SK-N-SH treated with all-trans-retinoic acid at 6 μM for 48 hours (cell line): Measurements from ENCODE around the gene PCDHGB5.
A peak's percentile ranks its signal among the peaks of the same experiment; 100 is the strongest.

Source experiments
- ATAC-seq: fragments of 200-7000 bp; cut with Tn5 transposase; 3 replicates; pipeline ENCODE4 v1.9.1; 2020; ENCODE audit warnings: mild to moderate bottlenecking, moderate library complexity
- BACH2 ChIP-seq: fragments of 250-450 bp; sonication (Bioruptor Pico); IDR thresholded peaks from 2 replicates; pipeline ENCODE4 v1.9.0; 2021; ENCODE audit warnings: mild to moderate bottlenecking, borderline replicate concordance
- CREB5 ChIP-seq: fragments of 250-450 bp; sonication (Bioruptor Pico); IDR thresholded peaks from 2 replicates; pipeline ENCODE4 v1.5.1; 2020; ENCODE audit warnings: low read depth, mild to moderate bottlenecking, moderate library complexity
- CSDC2 ChIP-seq: fragments of 250-450 bp; sonication (Bioruptor Pico); IDR thresholded peaks from 2 replicates; pipeline ENCODE4 v1.5.0; 2020; ENCODE audit warnings: mild to moderate bottlenecking, moderate library complexity
- CSRNP3 ChIP-seq: fragments of 250-450 bp; sonication (Bioruptor Pico); IDR thresholded peaks from 2 replicates; pipeline ENCODE4 v1.5.1; 2021; ENCODE audit warnings: mild to moderate bottlenecking, moderate library complexity
- ESRRG ChIP-seq: fragments of 250-450 bp; sonication (Bioruptor Pico); IDR thresholded peaks from 2 replicates; pipeline ENCODE4 v1.6.1; 2021; ENCODE audit warnings: mild to moderate bottlenecking
- GLIS3 ChIP-seq: fragments of 250-450 bp; sonication (Bioruptor Pico); IDR thresholded peaks from 2 replicates; pipeline ENCODE4 v1.5.0; 2020; ENCODE audit warnings: mild to moderate bottlenecking, moderate library complexity
- ISL1 ChIP-seq: fragments of 250-450 bp; sonication (Bioruptor Pico); IDR thresholded peaks from 2 replicates; pipeline ENCODE4 v2.1.2; 2022; ENCODE audit warnings: mild to moderate bottlenecking, moderate library complexity
- OSR1 ChIP-seq: fragments of 250-450 bp; sonication (Bioruptor Pico); IDR thresholded peaks from 2 replicates; pipeline ENCODE4 v1.8.0; 2022; ENCODE audit warnings: moderate library complexity, mild to moderate bottlenecking, inconsistent platforms
- PATZ1 ChIP-seq: fragments of 250-450 bp; sonication (Bioruptor Pico); IDR thresholded peaks from 2 replicates; pipeline ENCODE4 v1.8.0; 2020; ENCODE audit warnings: mild to moderate bottlenecking, moderate library complexity, borderline replicate concordance
- POU6F1 ChIP-seq: fragments of 250-450 bp; sonication (Bioruptor Pico); IDR thresholded peaks from 2 replicates; pipeline ENCODE4 v1.8.0; 2021; ENCODE audit warnings: low read depth, mild to moderate bottlenecking, moderate library complexity, borderline replicate concordance
- PPARA ChIP-seq: fragments of 250-450 bp; sonication (Bioruptor Pico); IDR thresholded peaks from 2 replicates; pipeline ENCODE4 v1.5.0; 2020; ENCODE audit warnings: mild to moderate bottlenecking, borderline replicate concordance
- RARB ChIP-seq: fragments of 250-450 bp; sonication (Bioruptor Pico); IDR thresholded peaks from 2 replicates; pipeline ENCODE4 v1.8.0; 2021; ENCODE audit warnings: mild to moderate bottlenecking, moderate library complexity
- TCF4 ChIP-seq: fragments of 250-450 bp; sonication (Bioruptor Pico); IDR thresholded peaks from 2 replicates; pipeline ENCODE4 v1.8.0; 2021; ENCODE audit warnings: mild to moderate bottlenecking, moderate library complexity, borderline replicate concordance
- TOX ChIP-seq: fragments of 250-450 bp; sonication (Bioruptor Pico); IDR thresholded peaks from 2 replicates; pipeline ENCODE4 v1.8.0; 2021; ENCODE audit warnings: mild to moderate bottlenecking, moderate library complexity, borderline replicate concordance
- TSHZ2 ChIP-seq: fragments of 250-450 bp; sonication (Bioruptor Pico); IDR thresholded peaks from 2 replicates; pipeline ENCODE4 v1.5.0; 2020; ENCODE audit warnings: mild to moderate bottlenecking, moderate library complexity
- ZC3H10 ChIP-seq: fragments of 250-450 bp; sonication (Bioruptor Pico); IDR thresholded peaks from 2 replicates; pipeline ENCODE4 v1.5.1; 2021; ENCODE audit warnings: mild to moderate bottlenecking, moderate library complexity
- ZFP30 ChIP-seq: fragments of 450-650 bp; formaldehyde crosslinking; IDR thresholded peaks from 2 replicates; pipeline ENCODE4 v1.5.0; 2022; ENCODE audit warnings: mild to moderate bottlenecking, moderate library complexity
- ZNF565 ChIP-seq: fragments of 450-650 bp; formaldehyde crosslinking; conservative IDR thresholded peaks from 2 replicates; pipeline ENCODE4 v1.5.0; 2020; ENCODE audit warnings: low read depth, mild to moderate bottlenecking, moderate library complexity
- ZNF70 ChIP-seq: fragments of 450-650 bp; formaldehyde crosslinking; IDR thresholded peaks from 2 replicates; pipeline ENCODE4 v1.5.0; 2020; ENCODE audit warnings: mild to moderate bottlenecking, moderate library complexity
- ZNF8 ChIP-seq: fragments of 450-650 bp; formaldehyde crosslinking; IDR thresholded peaks from 2 replicates; pipeline ENCODE4 v1.5.0; 2020; ENCODE audit warnings: mild to moderate bottlenecking, moderate library complexity

Gene PCDHGB5

GRCh38 chr5:141356950-141357349 is 40.8 kb upstream of the PCDHGB5 start:
- TF ChIP-seq TSHZ2, result no peak
- no peak for TF ChIP-seq CSDC2 (CRISPR knock-in tag)
- TF ChIP-seq RARB (CRISPR knock-in tag), result no peak
- TF ChIP-seq GLIS3 (CRISPR knock-in tag), result no peak
- no peak for TF ChIP-seq OSR1 (CRISPR knock-in tag)
- TF ChIP-seq TCF4 (CRISPR knock-in tag), result no peak
- no peak for TF ChIP-seq ZC3H10
- TF ChIP-seq ZNF565 (CRISPR knock-in tag), result no peak
- no peak for TF ChIP-seq ZFP30 (CRISPR knock-in tag)
- no peak for TF ChIP-seq PATZ1 (CRISPR knock-in tag)
- no peak for ATAC-seq

- ATAC-seq, result peak; percentile 58
- TF ChIP-seq OSR1 (CRISPR knock-in tag), result no peak
- no peak for TF ChIP-seq ISL1 (CRISPR knock-in tag)
- no peak for TF ChIP-seq ZNF8 (CRISPR knock-in tag)
- no peak for TF ChIP-seq CREB5 (CRISPR knock-in tag)
- no peak for TF ChIP-seq POU6F1 (CRISPR knock-in tag)
- TF ChIP-seq PPARA (CRISPR knock-in tag), result no peak
- TF ChIP-seq ZNF565 (CRISPR knock-in tag), result no peak
- TF ChIP-seq ESRRG (CRISPR knock-in tag), result no peak
- TF ChIP-seq TCF4 (CRISPR knock-in tag), result no peak
- TF ChIP-seq TSHZ2, result no peak
- no peak for TF ChIP-seq ZNF70 (CRISPR knock-in tag)
- no peak for TF ChIP-seq CSRNP3 (CRISPR knock-in tag)
- no peak for TF ChIP-seq ZC3H10
- TF ChIP-seq BACH2 (CRISPR knock-in tag), result no peak
- TF ChIP-seq TOX, result no peak
Observed at GRCh38 chr5:141359790-141360426, 37.8 kb upstream of the PCDHGB5 start, which contains the start of gene PCDHGB2. Gene PCDHGB2 (plus strand): TSS chr5:141359994. CDS start chr5:141360136, 142 bp downstream.
